Germinal center (tissue), 1 donor: ENCODE data around the gene SPO11.

Experiments used
- DNase-seq: peaks from one replicate; pipeline ENCODE4 v3.0.0; 2012; ENCODE audit warnings: mixed read lengths, low spot score

Gene SPO11

GRCh38 chr20:57310821-57311514, 18.6 kb upstream of the SPO11 start:
- no peak for DNase-seq

GRCh38 chr20:57312138-57312537, 17.5 kb upstream of the SPO11 start:
- no peak for DNase-seq

- DNase-seq: no peak
Measured at GRCh38 chr20:57313230-57313629, 16.4 kb upstream of the SPO11 start.

- no peak for DNase-seq
Measured at GRCh38 chr20:57313951-57314350, 15.7 kb upstream of the SPO11 start.

- peak; percentile 41 for DNase-seq
Measured at GRCh38 chr20:57315083-57315975, 14.3 kb upstream of the SPO11 start.

GRCh38 chr20:57315976-57316480, 13.6 kb upstream of the SPO11 start:
- peak; percentile 34 for DNase-seq

GRCh38 chr20:57316795-57317201, 12.8 kb upstream of the SPO11 start:
- peak; percentile 76 for DNase-seq

- no peak for DNase-seq
Measured at GRCh38 chr20:57317316-57317788, 12.3 kb upstream of the SPO11 start.

- DNase-seq: no peak
Measured at GRCh38 chr20:57317789-57318371, 11.7 kb upstream of the SPO11 start.

- DNase-seq: no peak
Measured at GRCh38 chr20:57319584-57319983, 10.0 kb upstream of the SPO11 start.

- no peak for DNase-seq
Measured at GRCh38 chr20:57320358-57320757, 9.2 kb upstream of the SPO11 start.

- DNase-seq: no peak
Measured at GRCh38 chr20:57321142-57321541, 8.5 kb upstream of the SPO11 start.

- no peak for DNase-seq
Measured at GRCh38 chr20:57322476-57322875, 7.1 kb upstream of the SPO11 start.

- DNase-seq: no peak
Measured at GRCh38 chr20:57323034-57323433, 6.6 kb upstream of the SPO11 start.

- no peak for DNase-seq
Measured at GRCh38 chr20:57325632-57326356, 3.8 kb upstream of the SPO11 start.

- DNase-seq: peak; percentile 29
Measured at GRCh38 chr20:57326667-57327455, 2.7 kb upstream of the SPO11 start.

GRCh38 chr20:57327820-57328219, 1.8 kb upstream of the SPO11 start:
- DNase-seq: no peak

GRCh38 chr20:57330998-57331397, 1.4 kb downstream of the SPO11 start:
- no peak for DNase-seq

GRCh38 chr20:57332105-57333089, 2.8 kb downstream of the SPO11 start:
- no peak for DNase-seq

- no peak for DNase-seq
Measured at GRCh38 chr20:57335392-57335791, 5.8 kb downstream of the SPO11 start.
